CD4-positive, alpha-beta T cell treated with Interleukin-4 for 1 hour (primary cell): ENCODE data around the gene DGAT2.
"Not testable (repeated sequence)": the region's sequence is repeated elsewhere in the genome, so short reads cannot be mapped to it uniquely, and the experiment has no call there.

ENCODE experiments used
- DNase-seq, 2 donors: peaks; one replicate each; pipeline ENCODE4 v3.0.0-alpha.2; 2020 to 2022

DGAT2 gene

DNA sequence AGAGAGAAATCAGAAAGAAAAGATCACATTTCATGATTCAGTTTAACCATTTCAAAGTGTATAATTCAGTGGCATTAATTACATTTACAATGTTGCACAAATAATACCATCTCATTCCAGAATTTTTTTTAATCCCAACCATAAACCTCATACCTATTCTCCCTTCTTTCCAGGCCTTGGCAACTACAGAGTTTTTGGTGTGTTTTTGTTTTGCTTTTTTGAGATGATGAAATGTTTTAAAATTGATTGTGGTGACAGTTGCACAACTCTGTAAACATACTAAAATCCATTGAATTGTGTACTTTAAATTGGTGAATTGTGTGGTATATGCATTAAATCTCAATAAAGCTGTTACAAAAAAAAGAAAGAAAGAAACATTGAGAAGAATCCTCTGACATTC lies 13.6 kb upstream of the DGAT2 start:
- not testable (repeated sequence) for DNase-seq

- DNase-seq, result no peak
These were observed 10.9 kb upstream of the DGAT2 start for GRCh38 chr11:75757651-75758050.

DNA sequence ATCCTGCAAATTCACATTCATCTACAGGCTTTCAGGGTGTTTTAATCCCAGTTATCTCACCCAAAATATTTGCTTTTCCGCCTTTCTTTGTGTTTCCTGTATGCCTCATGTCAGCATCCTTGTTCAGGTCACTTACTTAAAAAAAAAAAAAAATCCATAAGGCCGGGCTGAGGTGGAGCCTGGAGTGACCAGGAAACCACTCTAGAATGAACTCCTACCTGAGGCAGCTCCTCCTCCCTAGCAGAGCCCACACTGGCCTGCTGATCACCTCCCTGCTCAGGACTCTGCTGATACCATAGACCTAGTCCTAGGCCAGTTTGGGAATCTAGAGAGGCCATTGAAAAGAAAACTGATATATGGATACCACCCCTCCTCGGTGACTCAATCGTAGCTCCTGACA lies 8.7 kb upstream of the DGAT2 start:
- DNase-seq, result no peak

- DNase-seq, result no peak
These were observed 8.3 kb upstream of the DGAT2 start for GRCh38 chr11:75760243-75760642.

GRCh38 chr11:75760710-75761493 lies 7.7 kb upstream of the DGAT2 start:
- DNase-seq, result no peak

- no peak for DNase-seq
These were observed 6.4 kb upstream of the DGAT2 start for GRCh38 chr11:75762158-75762557.

DNA sequence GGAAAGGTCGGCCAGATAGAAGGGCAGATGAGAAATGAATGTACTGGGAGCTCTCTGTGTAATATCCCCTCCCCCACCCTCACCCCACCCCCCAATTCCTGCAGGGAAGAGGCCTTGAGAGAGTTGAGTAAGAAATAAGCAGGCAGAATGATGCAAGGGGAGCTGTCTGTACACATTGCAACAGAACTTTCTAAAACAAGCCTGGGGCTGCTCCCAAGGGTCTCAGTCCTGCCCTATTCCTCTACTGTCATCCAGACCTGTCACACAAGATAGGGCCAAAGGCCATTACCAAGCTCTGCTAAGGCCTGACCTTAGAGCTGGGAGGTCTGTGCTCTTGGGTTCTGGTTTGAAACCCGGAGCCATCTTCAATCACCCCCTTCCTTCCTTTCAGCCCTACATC lies 5.7 kb upstream of the DGAT2 start:
- DNase-seq, result no peak

GRCh38 chr11:75763846-75764245 lies 4.7 kb upstream of the DGAT2 start:
- DNase-seq, result no peak

DNA sequence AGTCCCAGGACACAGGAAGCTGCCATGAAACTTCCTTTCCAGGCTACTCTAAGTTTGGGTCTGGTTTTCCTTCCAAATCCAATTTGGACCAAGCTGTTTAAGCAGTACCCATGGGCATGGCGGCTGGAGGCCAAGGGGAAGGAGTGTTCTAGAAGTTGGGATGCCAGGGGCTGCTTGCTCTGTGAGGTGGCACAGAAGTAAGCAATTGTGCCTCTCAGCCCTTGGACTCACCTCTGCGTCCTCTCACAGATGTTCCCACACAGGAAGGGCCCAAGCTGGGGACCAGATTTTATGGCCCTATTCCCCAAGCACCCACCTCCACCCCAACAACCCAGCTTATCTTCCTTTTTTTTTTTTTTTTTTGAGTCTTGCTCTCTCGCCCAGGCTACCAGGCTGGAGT lies 3.5 kb upstream of the DGAT2 start:
- no peak for DNase-seq

DNA sequence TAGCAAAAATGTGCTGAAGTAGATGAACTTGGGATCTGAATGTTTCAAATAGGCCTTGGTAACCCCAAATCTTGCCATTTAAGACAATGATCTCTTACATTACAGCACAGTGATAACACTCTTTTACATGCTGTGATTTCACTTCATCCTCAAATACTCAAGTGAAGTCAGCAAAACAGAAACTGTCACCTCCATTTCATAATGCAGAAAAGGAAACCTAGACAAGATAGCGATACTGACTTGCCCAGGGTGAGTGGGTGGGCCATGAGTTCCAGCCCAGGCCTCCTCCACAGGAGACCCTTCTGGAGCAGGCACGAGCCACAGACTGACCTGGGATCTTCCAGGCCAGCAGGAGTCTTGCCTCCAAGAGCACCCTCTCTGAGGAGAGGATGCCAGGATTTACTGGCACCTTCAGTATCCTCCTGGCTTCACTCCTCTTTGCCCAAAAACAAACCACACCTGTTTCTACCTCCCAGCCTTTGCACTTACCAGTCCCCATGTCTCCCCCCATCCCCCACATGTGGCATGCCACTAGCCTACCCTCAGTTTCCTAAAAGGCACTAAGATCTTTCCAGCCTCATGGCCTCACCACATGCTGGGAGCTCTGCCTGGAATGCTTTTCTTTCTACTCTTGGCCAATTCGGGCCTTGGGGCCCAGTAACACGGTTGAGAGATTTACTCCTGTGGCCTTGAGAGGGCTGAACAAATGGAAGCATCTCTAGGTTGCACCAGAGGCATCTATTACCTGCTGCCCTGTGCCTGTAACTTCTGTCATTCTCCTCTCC lies 1.9 kb upstream of the DGAT2 start:
- DNase-seq, result no peak

DNA sequence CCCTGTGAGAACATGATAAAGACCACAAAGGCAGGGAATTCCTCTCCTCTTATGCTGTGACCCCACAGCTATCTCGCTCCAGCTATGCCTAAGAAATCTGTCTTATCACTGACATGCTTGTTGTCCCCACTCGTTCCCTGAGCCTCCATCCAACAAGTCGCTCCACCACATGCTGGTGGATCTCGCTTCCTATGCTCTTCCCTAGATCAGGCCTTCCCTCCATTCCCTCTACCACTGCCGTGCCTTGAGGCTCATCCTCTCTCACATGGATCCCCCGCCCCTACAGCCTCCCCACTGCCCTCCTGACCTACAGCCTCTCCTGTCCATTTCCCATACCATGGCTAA lies 1.4 kb upstream of the DGAT2 start:
- DNase-seq, result no peak

GRCh38 chr11:75767793-75768111 lies 826 bp upstream of the DGAT2 start:
- DNase-seq, result no peak

GRCh38 chr11:75768909-75769771 lies 562 bp downstream of the DGAT2 start:
- DNase-seq, result no peak

DNA sequence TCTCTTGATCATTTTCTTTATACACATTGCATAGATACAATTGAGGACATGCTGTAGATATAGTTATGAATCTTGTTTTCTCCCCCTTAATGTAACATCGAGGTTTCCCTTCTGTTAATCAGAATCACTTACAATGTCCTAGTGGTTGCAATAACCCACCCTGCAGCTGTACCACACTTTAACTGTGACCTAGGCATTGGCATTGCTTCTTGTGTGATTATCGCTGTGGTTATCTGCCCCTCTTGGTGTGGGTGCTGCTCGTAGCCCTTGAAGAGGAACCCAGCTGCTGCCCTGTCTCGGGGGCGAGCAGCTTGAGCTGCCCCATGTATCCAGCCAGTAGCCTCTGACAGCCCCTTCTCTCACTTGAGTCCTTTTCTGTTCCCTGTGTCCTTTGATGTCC lies 1.5 kb downstream of the DGAT2 start:
- DNase-seq, result no peak

DNA sequence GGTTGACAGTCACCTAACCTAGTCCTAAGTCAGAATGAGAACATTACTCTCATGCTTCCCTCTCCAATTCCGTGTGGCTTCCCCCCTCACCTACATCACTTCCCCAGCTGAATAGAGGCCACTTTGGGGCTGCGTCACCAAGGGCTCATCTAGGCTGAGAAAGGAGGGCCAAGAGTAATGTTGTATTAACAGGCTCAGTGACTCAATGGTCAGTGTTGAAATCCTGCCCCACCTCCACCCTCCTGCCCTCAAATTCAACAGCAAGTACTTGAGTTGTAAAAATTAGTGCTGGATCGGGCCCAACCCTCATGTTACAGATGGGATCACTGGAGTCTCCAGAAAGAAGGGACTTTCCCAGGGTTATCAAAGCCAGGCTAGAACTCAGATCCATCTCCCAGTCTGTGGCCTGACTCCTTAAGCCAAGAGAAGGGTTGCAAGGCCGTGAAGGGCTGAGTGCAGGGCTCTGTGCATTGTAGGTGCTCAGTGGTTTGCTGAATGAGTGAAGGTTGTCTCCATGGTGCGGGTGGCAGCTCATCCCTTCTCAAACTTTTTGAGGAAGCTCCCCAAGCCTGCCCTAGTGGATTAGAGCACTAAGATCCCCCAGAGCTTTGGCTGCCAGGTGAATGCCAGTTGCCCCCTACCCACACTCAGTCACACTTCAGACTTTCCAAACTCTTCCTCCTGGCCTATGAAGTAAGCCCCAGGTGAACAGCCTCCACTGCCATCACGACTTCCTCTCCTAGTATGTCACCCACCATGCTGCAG lies 3.2 kb downstream of the DGAT2 start:
- peak in 1 of 2 donors; percentile 77 for DNase-seq

GRCh38 chr11:75773595-75774353 lies 5.2 kb downstream of the DGAT2 start:
- peak in 1 of 2 donors; percentile 75 for DNase-seq

DNA sequence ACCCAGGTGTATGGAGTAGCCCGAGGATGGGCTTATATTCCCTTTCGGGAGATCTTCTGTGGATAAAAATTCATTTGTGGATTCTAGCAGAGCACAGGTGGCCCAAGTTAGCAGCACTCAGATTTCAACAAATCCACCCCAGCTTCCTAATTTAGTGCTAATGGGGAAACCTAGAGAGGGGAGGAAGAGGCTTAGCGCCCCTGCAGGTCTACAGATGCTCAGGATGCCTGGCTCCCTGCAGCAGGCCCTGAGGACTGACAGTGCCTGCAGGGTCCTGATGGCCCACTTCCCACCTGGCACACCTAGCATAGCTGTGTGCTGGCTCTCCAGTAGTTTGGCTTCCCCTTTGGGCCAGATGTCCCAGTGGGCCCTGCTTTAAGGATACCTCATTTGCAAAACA lies 6.5 kb downstream of the DGAT2 start:
- DNase-seq, result no peak

GRCh38 chr11:75776546-75776945 lies 8.0 kb downstream of the DGAT2 start:
- DNase-seq, result no peak

DNA sequence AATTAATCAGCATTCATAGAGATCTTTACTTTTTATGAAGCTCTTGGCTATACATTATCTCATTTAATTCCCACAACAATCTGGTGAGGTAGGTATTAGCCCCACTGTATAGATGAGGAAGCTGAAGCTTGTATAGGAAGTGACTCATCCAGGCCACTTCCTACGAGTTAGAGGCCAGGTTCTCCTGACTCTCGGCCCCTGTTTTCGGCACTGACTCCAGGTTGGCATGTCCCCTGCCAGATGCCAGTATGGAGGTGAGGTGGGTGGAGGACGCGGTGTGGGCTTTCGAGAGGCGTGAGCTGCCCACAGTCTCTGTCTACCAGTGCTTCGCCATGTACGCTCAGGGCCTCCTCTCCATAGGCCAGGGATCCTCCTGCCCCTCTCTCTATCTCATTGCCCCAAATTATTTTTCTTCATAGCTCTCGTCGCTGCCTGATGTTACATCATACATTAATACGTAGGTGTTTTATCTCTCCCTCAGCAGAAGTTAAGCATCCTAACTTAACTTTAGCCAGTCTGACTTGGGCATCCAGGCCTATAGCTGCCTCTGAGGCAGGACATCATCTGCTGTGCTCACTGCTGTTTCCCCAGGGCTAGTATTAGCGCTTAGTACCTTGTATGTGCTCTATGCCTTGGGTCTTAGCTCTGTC lies 9.0 kb downstream of the DGAT2 start:
- DNase-seq, result peak in 1 of 2 donors; percentile 47

DNA sequence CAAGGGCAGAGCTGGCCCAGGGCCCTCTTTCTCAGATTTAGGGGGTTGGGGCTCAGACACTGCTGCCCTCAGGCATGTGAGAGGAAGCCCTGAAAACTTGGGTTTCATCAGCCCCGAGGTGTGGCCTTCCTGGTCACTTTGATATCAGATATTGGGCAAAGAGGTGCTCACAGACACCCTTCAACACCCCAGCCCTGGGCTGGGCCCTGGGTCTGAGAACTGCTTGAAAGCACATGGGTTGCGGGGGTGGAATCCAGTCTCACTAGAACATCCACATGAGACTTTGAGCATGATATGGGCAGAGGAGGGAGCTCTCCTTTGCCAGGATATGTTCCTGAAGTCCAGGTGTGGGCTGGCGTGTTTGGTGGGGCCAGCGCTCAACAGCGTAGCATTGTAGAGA lies 10.4 kb downstream of the DGAT2 start:
- DNase-seq, result no peak

- DNase-seq, result peak in 1 of 2 donors; percentile 20
These were observed 11.4 kb downstream of the DGAT2 start for GRCh38 chr11:75779960-75780359.

GRCh38 chr11:75780888-75781287 lies 12.3 kb downstream of the DGAT2 start:
- no peak for DNase-seq
